Suppressor macrophage treated with lipopolysaccharide for 4 hours (primary cell): ENCODE measurements around the gene SLCO4A1.

Source experiments
- DNase-seq: peaks from one replicate; pipeline ENCODE4 v3.0.0-alpha.2; 2020

The SLCO4A1 gene

GRCh38 chr20:62704341-62704948 lies 62.1 kb downstream of the SLCO4A1 start:
- peak; percentile 72 for DNase-seq

- DNase-seq, result no peak
Measured at GRCh38 chr20:62705627-62706026, 63.3 kb downstream of the SLCO4A1 start.

GRCh38 chr20:62706344-62706743 lies 64.0 kb downstream of the SLCO4A1 start:
- no peak for DNase-seq

GRCh38 chr20:62706857-62707256 lies 64.6 kb downstream of the SLCO4A1 start:
- no peak for DNase-seq

- no peak for DNase-seq
Measured at GRCh38 chr20:62707276-62707920, 65.1 kb downstream of the SLCO4A1 start.

- no peak for DNase-seq
Measured at GRCh38 chr20:62707921-62708521, 65.7 kb downstream of the SLCO4A1 start.

DNA sequence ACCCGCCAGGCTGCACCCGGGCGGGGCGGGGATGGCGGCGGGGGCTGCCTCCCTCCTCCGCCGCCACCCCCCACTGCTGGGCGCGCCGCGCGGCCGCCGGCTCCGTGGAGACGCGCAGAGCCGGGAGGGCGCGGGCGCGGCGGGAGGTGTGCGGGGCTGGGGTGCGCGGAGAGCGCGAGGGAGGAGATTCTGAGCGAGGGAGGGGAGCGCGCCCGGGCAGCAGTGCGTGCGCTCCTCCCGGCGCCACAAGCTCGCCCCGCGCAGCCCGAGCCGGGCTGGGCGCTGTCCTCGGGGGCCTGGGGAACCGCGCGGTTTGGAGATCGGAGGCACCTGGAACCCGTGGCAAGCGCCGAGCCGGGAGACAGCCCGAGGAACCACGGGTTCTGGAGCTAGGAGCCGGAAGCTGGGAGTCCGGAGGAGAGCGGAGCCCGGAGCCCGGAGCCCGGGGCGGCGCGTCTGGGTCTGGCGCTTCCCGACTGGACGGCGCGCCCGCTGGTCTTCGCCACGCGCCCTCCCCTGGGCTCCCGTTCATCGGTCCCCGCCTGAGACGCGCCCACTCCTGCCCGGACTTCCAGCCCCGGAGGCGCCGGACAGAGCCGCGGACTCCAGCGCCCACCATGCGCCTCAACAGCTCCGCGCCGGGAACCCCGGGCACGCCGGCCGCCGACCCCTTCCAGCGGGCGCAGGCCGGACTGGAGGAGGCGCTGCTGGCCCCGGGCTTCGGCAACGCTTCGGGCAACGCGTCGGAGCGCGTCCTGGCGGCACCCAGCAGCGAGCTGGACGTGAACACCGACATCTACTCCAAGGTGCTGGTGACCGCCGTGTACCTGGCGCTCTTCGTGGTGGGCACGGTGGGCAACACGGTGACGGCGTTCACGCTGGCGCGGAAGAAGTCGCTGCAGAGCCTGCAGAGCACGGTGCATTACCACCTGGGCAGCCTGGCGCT lies 66.6 kb downstream of the SLCO4A1 start, which contains the start of gene NTSR1:
Gene NTSR1, plus strand, starts transcription at position 246 of the 946 bp plus-strand sequence. Its CDS starts 372 bp downstream, at position 618.
- peak; percentile 23 for DNase-seq

GRCh38 chr20:62709537-62709905 lies 67.2 kb downstream of the SLCO4A1 start:
- DNase-seq, result no peak

DNA sequence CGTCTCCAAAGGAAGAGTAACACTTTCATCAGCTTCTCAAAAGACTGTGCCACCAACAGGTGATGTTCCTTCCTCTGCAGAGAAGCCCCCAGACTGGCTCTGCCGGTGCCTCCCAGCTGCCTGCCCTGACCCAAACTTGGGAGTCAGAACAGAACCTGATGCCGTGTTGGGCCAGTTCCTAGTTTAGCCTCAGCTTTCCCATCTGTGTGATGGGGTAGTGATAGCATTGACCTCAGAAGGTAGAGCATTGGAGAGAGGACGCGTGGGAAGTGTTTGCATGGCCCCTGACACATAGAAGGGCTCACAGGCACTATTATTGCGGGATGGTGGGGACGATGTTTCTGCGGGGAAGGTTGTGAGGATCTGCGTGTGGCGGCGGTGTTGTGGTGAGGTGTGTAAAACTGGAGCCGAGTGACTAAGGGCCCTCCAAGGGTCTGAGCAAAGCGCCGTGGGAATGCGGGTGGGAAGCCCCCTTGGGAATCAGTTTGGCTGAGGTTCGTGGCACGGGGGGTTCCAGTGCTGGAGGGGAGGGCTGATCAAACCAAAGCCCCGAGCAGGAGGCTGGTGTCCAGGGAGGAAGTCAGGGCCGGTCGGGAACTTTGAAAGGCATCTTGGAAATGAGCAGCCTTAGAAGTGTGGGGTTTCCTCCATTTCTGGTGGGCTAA lies 68.0 kb downstream of the SLCO4A1 start:
- DNase-seq, result no peak

GRCh38 chr20:62710886-62711702 lies 68.8 kb downstream of the SLCO4A1 start:
- peak; percentile 72 for DNase-seq

- no peak for DNase-seq
Measured at GRCh38 chr20:62711703-62712101, 69.4 kb downstream of the SLCO4A1 start.

DNA sequence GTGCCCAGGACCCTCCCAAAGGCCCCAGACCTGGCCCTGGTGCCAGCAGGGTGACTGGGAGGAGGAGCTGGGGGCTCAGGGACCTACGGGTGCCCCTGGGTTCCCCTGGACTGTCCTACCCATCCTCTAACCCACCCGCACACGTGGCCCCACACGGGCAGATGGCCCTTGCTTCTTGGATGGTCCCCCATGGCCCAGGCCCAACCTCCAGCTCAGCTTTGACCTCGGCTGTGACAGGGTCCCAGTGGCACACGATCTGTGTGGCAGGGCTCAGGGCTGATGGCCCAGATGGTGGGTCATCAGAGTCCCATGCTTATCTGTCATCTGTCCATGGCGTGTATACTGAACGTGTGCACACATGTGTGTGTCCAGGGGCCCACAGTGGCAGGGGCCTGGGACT lies 70.3 kb downstream of the SLCO4A1 start:
- DNase-seq, result no peak

DNA sequence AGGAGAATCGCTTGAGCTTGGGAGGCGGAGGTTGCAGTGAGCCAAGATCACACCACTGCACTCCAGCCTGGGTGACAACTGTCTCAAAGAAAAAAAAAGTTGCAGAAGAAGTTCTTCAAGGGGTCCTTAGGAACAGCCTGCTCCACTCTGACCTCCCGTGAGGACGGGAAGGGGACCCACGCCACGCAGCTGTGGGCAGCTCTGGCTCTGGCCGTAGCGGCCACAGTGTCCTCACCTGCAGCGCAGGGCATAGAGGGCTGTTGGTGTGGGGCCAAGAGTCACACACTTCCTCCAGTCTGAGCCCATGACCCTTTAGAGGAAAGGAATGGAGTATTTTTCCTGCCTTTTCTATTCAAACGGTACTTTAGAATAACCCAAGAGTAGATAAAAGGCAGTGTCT lies 71.7 kb downstream of the SLCO4A1 start:
- DNase-seq, result no peak

GRCh38 chr20:62714799-62715198 lies 72.5 kb downstream of the SLCO4A1 start:
- DNase-seq, result no peak

DNA sequence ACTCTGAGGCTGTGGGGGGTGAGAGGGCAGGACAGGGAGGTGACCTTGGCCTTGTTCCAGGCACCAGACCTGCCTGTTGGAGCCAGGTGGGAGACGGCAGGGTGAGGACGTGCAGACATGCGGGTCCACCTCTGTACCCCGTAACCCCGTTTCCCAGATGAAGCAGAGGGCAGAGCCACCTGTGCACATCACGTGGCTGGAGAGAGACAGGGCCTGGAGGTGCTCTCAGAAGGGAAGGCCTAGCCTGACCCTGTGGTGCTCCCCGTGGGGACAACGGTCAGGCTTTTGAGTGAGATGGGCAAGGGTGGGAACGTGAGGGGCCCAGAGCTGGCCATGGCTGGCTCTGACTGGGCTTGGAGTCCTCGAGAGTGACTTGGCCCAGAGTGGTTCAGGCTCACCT lies 72.9 kb downstream of the SLCO4A1 start:
- no peak for DNase-seq

DNA sequence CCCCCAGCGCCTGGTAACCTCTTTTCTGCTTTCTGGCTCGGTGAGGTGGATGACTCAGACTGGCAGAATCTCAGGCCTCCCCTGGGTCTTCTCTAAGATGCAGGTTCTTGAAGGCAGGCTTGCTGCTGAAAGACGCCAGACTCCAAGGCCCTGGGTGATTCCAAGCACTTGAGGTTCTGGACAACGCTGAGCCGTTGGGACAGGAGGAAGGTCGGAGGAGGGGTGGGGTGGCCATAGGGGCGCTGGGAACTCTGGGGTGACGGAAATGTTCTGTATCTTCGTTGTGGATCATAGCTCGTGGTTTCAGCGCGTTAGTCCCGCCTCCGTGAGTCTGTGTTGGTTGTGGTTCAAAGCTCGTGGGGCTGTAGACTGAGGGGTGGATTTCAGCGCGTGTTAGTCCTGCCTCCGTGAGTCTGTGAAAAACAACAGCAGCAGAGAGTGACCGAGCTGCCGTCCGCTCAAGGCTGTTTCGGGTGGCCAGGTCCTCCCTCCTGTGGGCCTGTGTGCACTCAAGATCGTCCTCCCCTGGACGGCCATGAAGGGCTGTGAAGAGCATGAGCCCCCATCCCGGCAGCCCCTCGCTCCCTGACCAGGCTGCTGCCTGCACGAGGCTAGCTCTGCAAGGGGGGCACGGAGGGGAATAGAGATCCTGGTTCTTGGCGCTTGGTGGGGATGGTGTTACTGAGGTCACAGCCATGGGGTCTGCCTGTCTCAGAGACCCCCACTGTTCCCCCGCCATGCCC lies 74.1 kb downstream of the SLCO4A1 start:
- DNase-seq, result no peak

- DNase-seq, result no peak
Measured at GRCh38 chr20:62716941-62717310, 74.6 kb downstream of the SLCO4A1 start.

- DNase-seq, result no peak
Measured at GRCh38 chr20:62717933-62718332, 75.6 kb downstream of the SLCO4A1 start.

GRCh38 chr20:62718546-62718945 lies 76.2 kb downstream of the SLCO4A1 start:
- no peak for DNase-seq

DNA sequence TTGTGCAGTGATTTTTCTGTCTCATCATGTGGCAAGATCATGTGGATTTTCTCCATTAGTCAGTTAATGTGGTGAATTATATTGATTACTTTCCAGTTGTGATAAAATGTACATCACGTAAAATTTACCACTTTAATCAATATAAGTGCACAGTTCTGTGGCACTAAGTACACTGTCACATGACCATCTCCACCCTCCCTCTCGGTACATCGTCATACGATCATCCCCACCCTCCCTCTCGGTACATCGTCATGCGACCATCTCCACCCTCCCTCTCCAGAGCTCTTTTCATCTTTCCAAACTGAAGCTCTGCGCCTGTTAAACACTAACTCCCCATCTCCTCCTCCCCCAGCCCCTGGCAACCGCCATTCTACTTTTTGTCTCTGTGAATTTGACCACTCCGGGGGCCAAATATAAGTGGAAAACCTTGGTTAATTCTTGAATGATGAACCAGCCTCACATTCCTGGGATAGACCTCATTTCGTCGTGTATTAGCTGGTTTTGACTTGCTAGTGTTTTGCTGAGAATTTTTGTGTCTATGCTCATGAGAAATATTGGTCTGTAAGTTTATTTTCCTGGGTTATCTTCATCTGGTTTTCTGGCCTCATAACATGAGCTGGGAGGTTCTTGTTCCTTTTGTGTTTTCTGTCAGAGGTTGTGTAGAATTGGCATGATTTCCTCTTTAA lies 77.1 kb downstream of the SLCO4A1 start:
- DNase-seq, result no peak
